Measurements from ENCODE around the gene GPR146. TPM values are rescaled to one million over a fixed set of nuclear protein-coding genes. Genes with fewer than 3 reads are reported as not detected.
A peak's percentile ranks its signal among the peaks of the same experiment; 100 is the strongest.

GPR146 gene
- total and polyA plus RNA-seq, 2 of the 8 experiments (the other 6 are each of a cell fraction or from before 2014, with no cell fraction given), result 1.8 to 2.7 TPM

- Histone ChIP-seq H2BK120ac (replicated peaks; ENCODE audit: low read depth, low read length) (no peak overlapping the region), H3K4ac (replicated peaks; ENCODE audit: insufficient read length, low read depth, low read length) (no peak overlapping the region), H3K9ac (replicated peaks in 1 of 4; ENCODE audit: extremely low read depth in 1 of 4, low read depth in 3 of 4, low read length in 3 of 4) (no peak overlapping the region), H3K23ac (ENCODE audit: insufficient read length) (no peak overlapping the region), H3K27me3 (replicated peaks in 1 of 4; ENCODE audit: control insufficient read depth in 3 of 4, extremely low read depth in 1 of 4, insufficient read depth in 3 of 4, low read length in 3 of 4) (no peaks in the 10 kb centered on the region), H3K79me1 (ENCODE audit: low read depth, low read length) (peaks cover 28% of the 10 kb centered on the region), H2AFZ (ENCODE audit: low read length) (no peak overlapping the region), H3K9me3 (ENCODE audit: insufficient read depth in 2 of 2, low read depth in 1 of 2, low read length in 1 of 2) (no peaks in the 10 kb centered on the region), H3K4me1 (replicated peaks in 1 of 4; ENCODE audit: control insufficient read depth in 3 of 4, insufficient read depth in 4 of 4, low read length in 3 of 4) (no peaks in the 10 kb centered on the region), H4K5ac (ENCODE audit: insufficient read length, low read depth, low read length) (no peak overlapping the region), H3K14ac (ENCODE audit: insufficient read length) (no peak overlapping the region), H2BK20ac (ENCODE audit: low read length) (no peak overlapping the region), H2BK15ac (ENCODE audit: low read length) (no peak overlapping the region), H3K23me2 (ENCODE audit: low read depth, low read length) (no peaks in the 10 kb centered on the region), H3K4me3 (ENCODE audit: extremely low read depth in 1 of 4, insufficient read depth in 2 of 4, low read depth in 3 of 4, low read length in 4 of 4) (no peak overlapping the region), H2BK5ac (ENCODE audit: low read depth, low read length) (0 out of 2 replicates have a peak overlapping the region, but pooled peaks have one; percentile 24), H2AK5ac (ENCODE audit: low read depth, low read length) (no peak overlapping the region), H4K8ac (ENCODE audit: extremely low read depth, insufficient read depth, low read length) (peak overlapping the region; percentile 28; the same call in 1 of the 2 replicates), H3K36me3 (ENCODE audit: control insufficient read depth in 2 of 4, insufficient read depth in 4 of 4, low read length in 3 of 4) (no peaks in the 10 kb centered on the region; a peak in 1 of 8 replicates), H3K56ac (replicated peaks; ENCODE audit: insufficient read length, low read depth, low read length) (no peak overlapping the region), H4K91ac (replicated peaks; ENCODE audit: insufficient read length, low read length) (no peak overlapping the region), H3K79me2 (ENCODE audit: control insufficient read depth in 1 of 2, insufficient read depth in 2 of 2, low read length in 2 of 2) (peaks cover 0 to 20% of the 10 kb centered on the region in 2 experiments; a peak in 1 of 4 replicates), H3K27ac (ENCODE audit: low read depth, low read length) (no peak overlapping the region), H4K20me1 (replicated peaks in 1 of 2; ENCODE audit: control insufficient read depth in 1 of 2, insufficient read depth in 2 of 2, low read length in 2 of 2) (peaks cover 0 to 21% of the 10 kb centered on the region in 2 experiments), H2BK12ac (ENCODE audit: low read depth, low read length) (no peak overlapping the region), H3K18ac (ENCODE audit: extremely low read depth, low read length) (no peak overlapping the region), H3K4me2 (ENCODE audit: insufficient read depth in 1 of 2, low read depth in 2 of 2, low read length in 2 of 2) (no peak overlapping the region)
- DNase-seq (ENCODE audit: low read depth in 1 of 2, low spot score in 2 of 2), result no peak
- ChIA-PET CTCF (ENCODE audit: partially characterized antibody) (interaction anchor here (1.0 to 2.7 kb wide), 11 partner anchors 7 to 665 kb away, joined by 3 to 12 read pairs (median 3); partner anchors contain the start of gene GPER1), POLR2A (ENCODE audit: partially characterized antibody) (no interaction called here)
- 94% methylated on average over 43 of the region's 47 CpGs; no CpG with 5 or more reads in 1 of the 2 experiments for WGBS, 2 experiments (ENCODE audit: extremely low coverage in 1 of 2, insufficient coverage in 1 of 2, insufficient read length in 1 of 2, insufficient replicate concordance in 2 of 2, low coverage in 1 of 2, low lambda C conversion rate in 2 of 2, missing lambda C conversion rate in 1 of 2)
- FAIRE-seq, result no peak
- TF ChIP-seq KDM4A (IDR thresholded peaks at IDR 0.05; ENCODE audit: low read depth, low read length, severe bottlenecking) (no peak), EZH2 (IDR thresholded peaks at IDR 0.05; ENCODE audit: low read depth, low read length, severe bottlenecking) (no peak), CHD2 (IDR thresholded peaks at IDR 0.05; ENCODE audit: low read length) (no peak), ATF2 (IDR thresholded peaks at IDR 0.05; ENCODE audit: low read length) (no peak), HDAC6 (IDR thresholded peaks at IDR 0.05; ENCODE audit: low read depth, low read length) (no peak), CBX5 (IDR thresholded peaks at IDR 0.05; ENCODE audit: low read depth, low read length) (no peak), KDM1A (IDR thresholded peaks at IDR 0.05; ENCODE audit: borderline replicate concordance, low read length) (no peak), CTBP2 (IDR thresholded peaks at IDR 0.05; ENCODE audit: borderline replicate concordance, insufficient read depth, insufficient read length, low read length) (no peak), SIRT6 (IDR thresholded peaks at IDR 0.05; ENCODE audit: low read length) (no peak), NANOG (IDR thresholded peaks at IDR 0.05; ENCODE audit: insufficient read depth, low read depth, low read length, poor library complexity, severe bottlenecking) (no peak)
These were observed 57.5 kb downstream of the GPR146 start for GRCh38 chr7:1101563-1102431.

Measured in H1 (cell line).